ENCODE results near the gene KIF20A.
"Not testable (repeated sequence)": the region's sequence is repeated elsewhere in the genome, so short reads cannot be mapped to it uniquely, and the experiment has no call there.

Gene KIF20A

GRCh38 chr5:138188626-138189025 lies 9.7 kb downstream of the KIF20A start:
- no peak for DNase-seq

- no peak for DNase-seq
Measured at GRCh38 chr5:138192826-138193225, 13.9 kb downstream of the KIF20A start.

GRCh38 chr5:138193859-138194258 lies 14.9 kb downstream of the KIF20A start:
- DNase-seq, result not testable (repeated sequence)

GRCh38 chr5:138210985-138211384 lies 32.1 kb downstream of the KIF20A start:
- no peak for DNase-seq

- no peak for DNase-seq
Measured at GRCh38 chr5:138212828-138213160, 33.9 kb downstream of the KIF20A start.

GRCh38 chr5:138213161-138214029 lies 34.5 kb downstream of the KIF20A start, which contains the start of gene CDC23:
TSS of gene CDC23 (minus strand) at chr5:138213323. CDS start at chr5:138213312, 11 bp downstream.
- peak; percentile 100 for DNase-seq

GRCh38 chr5:138216799-138217198 lies 37.9 kb downstream of the KIF20A start:
- no peak for DNase-seq

- DNase-seq, result no peak
Measured at GRCh38 chr5:138223532-138223931, 44.6 kb downstream of the KIF20A start.

GRCh38 chr5:138224712-138225111 lies 45.8 kb downstream of the KIF20A start:
- no peak for DNase-seq

GRCh38 chr5:138226910-138227309 lies 48.0 kb downstream of the KIF20A start:
- no peak for DNase-seq

- DNase-seq, result no peak
Measured at GRCh38 chr5:138229387-138229786, 50.5 kb downstream of the KIF20A start.

GRCh38 chr5:138230261-138230660 lies 51.3 kb downstream of the KIF20A start:
- DNase-seq, result peak; percentile 29

- no peak for DNase-seq
Measured at GRCh38 chr5:138230981-138231589, 52.2 kb downstream of the KIF20A start.

- DNase-seq, result no peak
Measured at GRCh38 chr5:138233280-138233679, 54.4 kb downstream of the KIF20A start.

- no peak for DNase-seq
Measured at GRCh38 chr5:138234651-138235050, 55.7 kb downstream of the KIF20A start.

Data from eye (tissue), 1 donor.